ENCODE measurements around the gene CTDSPL.

The CTDSPL gene

DNA sequence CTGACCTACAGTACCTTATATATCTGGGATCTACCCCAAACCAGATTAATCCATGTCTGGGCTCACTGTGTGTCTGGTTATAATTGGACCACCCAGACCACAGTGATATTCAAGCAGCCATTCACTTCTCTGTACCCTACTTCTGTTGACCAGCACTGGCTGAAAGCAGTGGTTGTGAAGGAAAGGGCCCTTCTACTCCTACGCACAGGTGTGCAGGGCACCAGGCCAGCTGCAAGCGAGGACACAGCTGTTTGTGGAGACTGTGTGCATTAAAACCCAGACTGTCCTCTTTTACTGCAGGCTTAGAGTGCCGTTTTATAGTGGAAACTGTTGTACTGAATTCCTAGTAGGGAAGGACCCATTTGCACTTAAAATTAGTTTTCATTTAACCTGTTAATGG, 29.5 kb downstream of the CTDSPL start:
- no peak for DNase-seq

DNA sequence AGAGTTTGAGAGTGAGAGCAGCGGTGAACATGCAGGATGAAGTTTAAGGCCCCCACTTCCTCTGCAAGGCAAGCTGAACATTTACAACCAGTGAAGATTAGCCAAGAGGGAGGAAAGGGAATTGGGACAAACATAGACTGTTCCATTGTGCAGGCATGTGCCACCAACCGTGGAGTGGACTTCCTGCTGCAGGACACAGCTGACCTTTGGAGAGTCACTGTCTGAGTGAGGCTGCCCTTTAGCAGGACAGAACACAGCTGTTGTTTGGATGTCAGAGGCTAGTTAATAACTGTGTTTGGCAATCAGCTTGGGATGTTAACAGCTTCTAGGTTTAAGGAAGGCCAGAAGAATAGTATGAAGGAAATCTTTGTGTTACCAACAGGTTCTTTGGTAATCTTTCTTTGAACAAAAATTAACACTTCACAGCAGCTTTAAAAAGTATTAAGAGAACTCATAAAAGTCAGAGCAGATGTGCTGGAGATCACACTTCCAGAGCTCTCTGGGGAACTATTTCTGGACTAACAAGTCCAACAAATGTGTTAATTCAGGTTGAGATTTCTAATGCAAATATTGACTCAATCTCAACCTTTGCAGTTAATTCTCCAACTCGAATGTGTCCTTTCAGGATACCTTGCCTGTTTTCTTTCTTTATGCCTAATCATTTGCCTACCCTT, 31.4 kb downstream of the CTDSPL start:
- peak in 3 of 14 donors; percentile 8 to 36 (median 23) for DNase-seq

DNA sequence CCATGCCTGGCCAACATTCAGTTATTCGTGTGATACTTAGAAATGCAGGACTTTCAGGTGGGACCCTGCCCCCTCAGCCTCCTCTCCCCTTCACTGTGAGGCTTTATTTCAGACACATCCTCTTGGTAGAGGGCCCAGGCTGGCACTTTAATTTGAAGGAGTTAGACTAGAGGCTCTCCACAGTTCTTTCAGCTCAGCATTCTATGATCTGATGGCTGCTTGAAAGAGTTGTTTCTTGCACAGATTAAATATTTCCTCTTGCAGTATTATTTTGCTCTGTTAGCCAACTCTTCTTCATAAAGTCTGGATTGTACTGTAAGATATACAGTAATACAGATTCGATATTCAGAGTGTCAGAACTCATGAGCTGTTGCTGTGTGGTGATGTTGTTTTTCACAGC, 35.1 kb downstream of the CTDSPL start:
- DNase-seq = no peak

DNA sequence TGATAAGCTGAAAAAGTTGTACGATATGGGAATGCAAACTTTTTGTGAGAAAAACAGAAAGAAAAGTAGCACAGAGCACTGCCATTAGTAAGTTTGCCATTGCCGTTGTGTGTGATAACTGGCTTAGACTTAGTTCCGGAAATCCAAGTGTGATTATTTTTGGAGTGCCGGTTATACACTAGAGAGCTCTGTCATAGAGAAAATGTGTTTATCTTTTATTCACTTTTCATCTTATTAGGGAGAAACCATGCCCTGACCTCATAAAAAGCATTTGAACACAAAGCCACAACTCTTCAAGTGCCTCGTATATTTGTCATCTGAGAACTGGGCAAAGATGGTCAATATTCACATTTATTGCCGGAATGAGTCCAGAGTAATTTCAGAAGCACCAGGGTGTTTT, 36.1 kb downstream of the CTDSPL start:
- DNase-seq = no peak

DNA sequence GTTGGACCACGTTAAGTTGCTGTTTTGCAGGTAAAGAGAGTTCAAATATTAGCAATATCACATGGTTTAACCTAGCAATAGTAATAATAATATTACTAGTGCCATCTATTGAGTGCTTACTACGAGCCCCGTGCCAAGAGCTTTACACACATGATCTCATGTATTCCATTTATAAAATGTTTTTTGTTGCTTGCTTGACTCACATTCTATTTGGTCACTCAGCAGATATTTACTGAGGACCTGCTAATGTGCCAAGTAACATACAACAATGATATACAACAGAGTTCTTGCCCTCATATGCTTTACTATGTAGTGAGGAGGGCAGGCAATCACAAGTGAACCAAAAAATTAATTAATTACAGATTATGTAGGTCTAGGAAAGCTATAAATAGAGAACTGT, 36.7 kb downstream of the CTDSPL start:
- DNase-seq = no peak

DNA sequence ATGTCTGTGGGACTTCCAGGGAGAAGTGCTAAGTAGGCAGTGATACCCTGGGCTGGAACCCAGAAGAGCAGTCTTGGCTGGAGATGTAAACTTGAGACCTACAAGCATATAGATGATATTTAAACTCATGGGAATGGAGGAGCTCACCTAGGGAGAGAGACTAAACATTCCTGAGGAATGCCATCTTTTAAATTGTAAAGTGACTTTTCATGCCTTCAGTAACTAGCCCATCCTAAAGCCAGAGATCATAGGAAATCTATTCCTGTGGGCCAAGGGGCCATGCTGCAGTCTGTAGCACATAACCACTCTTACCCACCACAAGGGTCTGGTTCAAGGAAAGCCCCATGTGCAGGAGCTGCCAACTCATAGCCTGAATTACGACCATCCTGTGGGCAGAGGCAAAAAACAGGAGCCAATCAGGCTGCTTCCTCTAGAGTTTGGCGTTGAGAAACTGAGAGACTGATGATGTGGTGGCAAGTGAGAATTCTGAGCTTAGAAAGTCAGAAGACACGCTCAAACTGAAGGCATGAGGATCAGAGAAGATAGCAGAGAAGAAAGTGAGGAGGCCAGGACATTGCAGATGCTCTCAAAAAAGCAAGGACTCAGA, 37.5 kb downstream of the CTDSPL start:
- no peak for DNase-seq

DNA sequence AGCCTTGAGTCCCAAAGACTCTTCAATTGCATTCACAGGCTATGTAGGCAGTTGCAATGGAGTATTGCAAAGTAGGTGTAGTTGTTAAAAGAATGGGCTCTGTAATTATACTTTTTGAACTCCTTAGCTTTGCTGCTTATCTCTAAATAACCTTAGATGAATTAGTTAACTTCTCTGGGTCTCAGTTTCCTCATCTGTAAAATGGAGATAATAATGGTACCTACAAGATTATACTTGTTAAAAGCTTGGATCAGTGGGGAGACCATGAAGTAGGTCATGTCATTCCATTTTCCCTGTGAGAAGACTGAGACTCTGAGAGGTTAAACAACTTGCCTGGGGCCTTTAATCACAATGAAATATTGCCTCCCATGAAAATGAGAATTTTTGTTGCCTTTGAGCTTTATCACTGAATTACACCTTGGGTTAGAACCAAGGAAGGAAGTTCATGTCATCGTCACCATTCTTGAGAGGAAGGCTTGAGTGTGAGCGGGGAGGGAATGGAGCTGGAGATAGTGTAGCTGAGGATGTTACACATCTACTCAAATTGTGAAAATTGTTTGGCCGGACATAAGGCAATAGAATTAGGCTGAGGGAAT, 38.1 kb downstream of the CTDSPL start:
- DNase-seq = no peak

DNA sequence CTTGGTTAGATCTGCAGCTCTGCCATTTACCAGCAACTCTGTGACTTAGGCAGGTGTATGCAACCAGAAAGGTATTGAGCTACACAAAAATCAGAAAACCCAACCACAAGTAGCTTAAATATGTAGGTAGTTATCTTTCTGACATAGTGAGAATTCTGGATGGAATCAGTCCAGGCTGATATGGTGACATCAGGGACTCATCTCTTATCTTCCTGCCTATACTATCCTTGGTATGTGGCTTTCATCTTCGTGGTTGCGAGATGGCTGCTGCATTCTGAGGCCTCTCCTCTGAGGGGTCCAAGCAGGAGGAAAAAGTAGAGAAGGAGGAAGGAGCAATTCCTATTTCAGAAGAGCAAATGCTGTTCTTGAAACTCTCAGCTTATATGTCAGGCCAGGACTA, 40.0 kb downstream of the CTDSPL start:
- no peak for DNase-seq

DNA sequence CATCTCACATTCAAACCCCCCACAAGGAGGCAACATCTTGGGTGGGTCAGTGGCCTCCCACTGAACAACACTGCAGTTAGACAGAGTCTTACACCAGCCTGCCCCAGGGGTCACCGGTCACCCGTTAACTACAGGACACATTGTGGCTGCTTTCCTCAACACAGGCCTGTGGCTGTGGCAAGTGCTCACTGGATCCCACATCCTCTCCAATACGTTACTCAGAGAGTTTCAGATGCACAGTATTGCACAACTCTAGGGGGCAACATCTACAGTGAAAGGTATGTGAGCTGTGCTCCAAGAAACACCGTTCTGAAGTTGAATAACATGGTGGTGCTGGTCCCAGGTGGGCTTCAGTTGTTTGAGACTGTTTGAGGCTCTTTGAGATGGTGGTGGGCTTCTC, 41.0 kb downstream of the CTDSPL start:
- no peak for DNase-seq

DNA sequence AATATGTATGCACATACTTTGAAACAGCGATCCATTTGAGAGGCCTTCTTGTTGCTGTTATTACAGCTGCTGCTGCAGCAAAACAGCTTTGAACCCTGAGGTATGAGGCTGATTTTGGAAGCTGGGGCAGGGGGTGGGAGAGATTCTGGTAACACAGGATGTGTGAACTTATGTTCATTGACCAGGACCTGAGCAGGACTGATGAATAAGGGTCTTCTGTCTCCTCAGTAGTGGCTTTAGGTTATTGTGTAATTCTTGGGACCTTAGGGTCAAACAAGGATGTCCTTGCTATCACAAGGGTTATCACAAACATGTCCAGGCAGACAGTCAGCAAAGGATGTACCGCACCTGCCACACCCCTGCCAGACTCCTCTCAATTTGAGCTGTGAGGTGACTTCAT, 41.6 kb downstream of the CTDSPL start:
- DNase-seq = no peak

DNA sequence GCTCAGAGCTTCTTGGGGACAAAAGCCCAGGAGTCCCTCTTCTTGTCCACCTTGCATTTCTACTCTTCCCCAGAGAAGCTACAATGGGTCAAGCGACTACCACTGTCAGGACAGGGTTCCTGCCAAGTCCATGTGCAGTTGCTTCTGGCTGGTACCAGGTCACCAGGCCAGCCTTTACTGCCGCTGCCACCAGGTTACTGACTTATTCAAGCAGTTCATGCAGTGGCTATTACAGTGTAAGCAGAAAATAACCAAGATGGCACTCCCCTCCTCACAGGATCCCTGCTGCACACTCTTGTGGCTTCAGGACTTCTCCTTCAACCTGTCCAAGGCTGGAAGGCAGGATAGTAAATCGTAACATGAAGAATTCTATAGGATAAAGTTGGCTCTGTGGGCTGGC, 42.1 kb downstream of the CTDSPL start:
- no peak for DNase-seq

DNA sequence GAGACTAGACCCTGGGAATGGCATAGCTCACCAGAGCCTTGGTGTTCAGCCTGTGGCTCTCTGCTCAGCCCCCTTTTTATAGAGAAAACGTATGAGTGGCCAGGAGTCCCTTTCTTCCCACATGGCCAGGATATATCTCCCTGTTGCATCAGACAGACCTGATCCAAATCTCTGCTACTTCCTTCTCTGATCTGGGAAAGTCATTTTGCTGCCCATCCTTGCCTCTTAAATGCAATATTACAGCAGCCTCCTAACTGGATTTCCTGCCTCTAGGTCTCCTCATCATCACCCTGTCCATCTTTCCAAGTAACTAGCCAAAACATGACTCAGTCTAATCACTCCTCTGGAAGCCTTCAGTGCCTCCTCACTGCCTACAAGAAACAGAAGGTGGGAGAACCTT, 42.9 kb downstream of the CTDSPL start:
- no peak for DNase-seq

DNA sequence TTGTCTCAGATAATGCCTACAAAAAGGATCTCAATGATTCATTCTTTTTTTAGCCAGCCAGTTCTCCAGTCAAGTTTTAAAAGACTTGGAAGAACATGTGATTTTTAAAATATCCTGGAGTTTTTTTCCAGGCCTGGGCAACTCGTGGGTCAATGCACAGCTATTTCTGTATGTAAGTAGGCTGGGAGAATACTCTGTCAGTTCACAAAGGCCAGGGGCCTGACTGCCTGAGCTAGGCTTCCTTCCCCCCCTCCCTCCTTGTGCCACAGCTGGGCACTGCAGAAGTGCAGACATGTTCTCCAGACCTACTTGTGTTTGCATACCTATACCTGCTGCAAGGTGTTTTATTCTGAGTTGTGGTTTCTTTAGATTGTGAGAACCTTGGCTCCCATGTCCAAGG, 43.7 kb downstream of the CTDSPL start:
- no peak for DNase-seq

DNA sequence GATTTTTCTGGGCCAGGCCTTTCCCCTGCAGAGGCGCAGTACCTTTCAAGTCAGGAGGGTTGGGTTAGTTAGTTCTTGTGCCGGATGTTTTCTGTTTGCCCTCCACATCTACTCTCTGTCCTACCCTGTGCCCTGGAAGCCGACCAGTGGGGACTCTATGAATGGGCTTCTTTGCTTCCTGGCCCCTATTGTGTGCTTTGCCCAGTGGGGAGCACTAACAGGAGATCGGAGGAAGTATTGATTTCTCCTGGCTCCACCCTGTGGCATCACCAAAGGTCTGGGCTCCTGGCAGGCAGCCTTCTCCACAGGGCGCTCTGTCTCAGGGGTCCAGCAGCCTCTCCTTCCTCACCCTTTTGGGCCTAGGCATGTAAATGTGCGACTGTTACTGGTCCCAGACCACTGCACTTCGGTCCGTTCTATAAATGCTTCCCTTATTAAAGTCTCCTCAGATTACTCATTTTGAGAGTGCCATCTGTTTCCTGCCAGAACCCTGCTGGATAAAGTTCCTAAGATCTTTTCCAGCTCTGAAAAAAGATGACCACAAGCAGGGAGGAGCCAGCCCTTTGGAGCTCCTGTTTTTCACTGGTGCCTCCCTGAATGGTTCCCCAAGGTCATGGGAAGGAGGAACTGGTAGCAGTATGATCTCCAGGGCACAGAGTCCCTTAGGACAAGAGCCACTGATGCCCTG, 44.5 kb downstream of the CTDSPL start:
- peak in 4 of 14 donors; percentile 20 to 68 (median 23) for DNase-seq

DNA sequence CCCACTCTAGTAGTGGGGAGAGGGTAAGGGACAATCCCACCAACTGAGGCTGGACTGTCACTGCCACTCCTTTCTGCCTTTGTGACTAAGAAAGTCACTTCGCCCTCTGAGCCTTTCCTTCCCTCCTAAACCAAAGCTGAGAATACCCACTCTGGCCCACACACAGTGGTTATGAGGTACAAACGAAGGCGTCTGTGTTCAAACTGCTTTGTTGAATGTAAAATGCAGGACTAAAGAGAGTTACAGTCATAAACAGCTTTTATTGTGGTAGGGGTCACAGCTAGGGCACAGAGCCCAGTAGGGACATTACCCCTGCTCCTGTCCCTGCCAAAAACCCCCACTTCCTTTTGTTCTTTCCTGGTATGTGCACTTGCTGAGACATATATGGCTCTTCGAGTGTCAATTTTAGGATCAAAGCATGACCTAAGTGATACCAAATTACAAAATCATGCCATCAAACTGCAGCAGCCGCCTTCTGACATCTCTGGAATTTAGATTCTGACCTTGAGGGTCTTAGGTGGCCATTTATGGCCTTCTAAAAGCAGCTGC, 45.1 kb downstream of the CTDSPL start:
- DNase-seq = no peak

DNA sequence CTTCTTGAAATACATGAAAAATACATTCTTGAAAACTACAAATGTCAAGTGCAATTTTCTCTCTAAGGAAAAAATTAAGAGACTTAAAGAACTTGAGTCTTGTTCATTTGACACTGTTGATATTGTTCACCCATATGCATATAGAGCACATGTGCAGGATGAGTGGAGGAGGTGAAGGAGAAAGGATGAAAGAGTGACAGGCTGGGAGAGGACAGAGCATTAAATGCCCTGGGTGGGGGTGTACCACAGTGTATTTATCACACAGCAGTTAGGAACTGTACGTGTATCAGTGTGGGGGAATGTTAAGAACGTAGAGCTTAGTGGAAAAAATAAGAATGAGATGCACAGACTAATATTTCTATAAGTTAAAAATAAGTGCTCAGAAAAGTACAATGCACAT, 45.7 kb downstream of the CTDSPL start:
- no peak for DNase-seq

DNA sequence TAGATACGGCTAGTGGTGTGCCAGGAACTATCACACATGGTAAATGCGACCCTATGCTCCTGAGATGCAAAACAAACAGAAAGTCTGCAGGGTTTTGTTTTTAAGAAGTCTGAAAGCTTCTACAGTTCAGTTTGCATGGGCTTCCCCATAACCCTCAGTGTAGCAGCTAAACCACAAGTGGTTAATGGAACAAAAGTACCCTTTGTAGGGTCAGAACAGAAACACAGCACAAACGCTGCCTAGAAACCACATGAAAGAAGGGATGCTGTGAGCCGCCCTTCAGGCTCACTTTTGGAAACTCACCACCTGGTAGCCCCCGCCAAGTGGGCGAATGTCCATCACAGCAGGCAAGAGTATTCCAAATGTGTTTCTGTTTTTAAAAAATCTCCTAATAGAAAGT, 46.2 kb downstream of the CTDSPL start:
- peak in 11 of 14 donors; percentile 28 to 86 (median 53) for DNase-seq

DNA sequence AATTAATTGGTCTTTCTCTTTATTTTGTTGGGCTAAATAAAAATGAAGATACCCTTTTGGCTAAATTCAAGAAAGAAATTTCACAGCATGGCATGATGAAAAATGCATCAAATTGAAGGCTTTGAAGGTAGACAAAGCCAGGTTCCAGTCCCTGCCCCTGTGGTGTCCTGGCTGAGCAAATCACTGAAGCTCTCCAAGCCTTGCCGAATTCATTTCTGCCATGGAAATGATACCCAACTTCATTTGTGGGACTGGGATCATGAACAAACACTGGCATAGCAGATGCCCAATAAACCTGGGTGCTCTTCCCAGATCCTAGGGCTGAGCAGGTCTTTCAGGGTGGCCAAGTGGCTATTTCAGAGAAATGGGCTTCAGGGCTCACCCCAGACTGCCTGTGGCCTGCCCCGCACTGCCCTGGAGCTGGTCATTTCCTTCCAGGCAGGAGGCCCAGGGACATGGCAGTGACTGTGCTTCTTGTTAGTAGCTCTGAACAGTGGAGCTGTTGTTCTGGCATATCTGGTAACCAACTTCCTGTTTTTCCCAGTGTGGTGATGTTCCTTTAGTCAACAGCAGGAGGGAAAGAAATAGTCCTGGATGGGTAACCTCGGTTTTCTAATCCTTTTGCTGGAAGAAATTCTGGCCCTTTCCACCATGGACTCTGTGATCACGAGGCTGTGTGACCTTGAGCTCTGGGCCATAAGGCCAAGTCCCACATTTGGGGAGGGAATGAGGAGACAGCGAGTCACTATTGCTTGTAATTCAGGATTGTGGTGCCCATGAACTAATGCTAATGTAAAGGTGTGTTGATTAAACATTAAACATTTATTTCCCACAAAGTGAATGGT, 47.6 kb downstream of the CTDSPL start:
- DNase-seq = peak in 2 of 14 donors; percentile 37 to 82

DNA sequence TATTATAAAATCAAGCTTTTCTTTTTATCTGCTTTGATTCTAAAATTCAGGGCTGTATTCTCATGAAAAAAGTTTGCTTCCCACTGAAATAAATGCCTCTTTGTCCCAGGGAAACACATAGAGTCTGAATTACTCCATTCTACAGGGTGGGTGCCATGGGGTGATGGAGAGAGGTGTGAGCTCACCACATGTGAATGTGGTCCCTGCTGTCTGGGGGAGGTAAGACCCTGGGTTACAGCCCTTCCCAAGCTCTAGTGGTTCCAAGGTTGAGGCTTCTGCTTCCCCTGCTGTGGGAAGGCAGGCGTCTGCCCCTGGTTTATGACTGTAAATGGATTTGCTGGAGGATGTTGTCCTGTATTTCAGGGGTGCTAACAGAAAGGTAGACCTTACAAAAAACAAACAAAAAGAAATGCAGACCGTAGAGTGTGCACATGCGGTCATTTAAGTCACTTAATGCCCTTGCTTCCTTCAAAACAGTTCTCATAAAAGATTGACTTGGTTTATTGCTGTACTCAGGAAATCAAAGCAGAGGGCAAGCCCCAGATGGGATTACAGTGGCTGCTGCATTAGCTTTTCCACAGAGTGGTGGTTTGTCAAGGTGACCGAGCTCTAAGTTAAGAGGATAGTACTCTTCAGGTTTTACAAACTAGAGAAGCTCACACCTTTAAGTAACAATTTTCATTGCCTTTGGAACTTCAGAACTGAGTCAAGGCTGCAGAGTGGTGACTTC, 49.2 kb downstream of the CTDSPL start:
- DNase-seq = peak in 1 of 14 donors; percentile 27

DNA sequence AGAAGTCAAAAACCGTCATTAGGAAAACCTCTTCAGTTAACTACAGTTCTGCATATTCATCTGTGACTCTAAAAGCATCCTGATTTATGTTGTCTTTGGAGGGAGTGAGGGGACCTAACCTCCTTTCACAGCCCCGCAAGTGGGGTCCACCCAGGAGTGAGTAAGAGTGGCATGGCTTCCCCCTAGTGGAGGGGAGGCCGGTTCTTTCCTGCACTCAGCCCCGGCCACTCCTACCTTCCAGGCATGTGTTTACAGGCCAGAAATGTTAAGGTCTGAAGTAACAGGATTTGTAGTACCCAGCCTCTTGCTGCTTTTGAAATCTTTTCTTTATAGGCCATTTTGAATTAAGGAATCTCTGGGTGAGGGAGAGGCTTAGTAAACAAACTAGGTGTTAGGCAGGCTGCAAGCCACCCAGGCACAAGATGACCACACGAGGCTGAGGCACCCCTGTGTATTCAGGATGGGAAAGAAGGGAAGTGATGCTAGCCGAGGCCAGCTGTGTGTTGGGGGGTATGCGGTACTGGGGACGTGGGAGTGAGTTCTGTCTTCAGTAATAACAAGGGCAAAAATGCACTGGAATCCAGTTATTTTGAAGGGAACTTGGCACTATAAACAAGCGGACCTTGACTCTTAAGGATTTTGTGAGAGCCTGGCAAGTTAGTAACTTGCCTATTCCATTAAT, 50.5 kb downstream of the CTDSPL start:
- DNase-seq = no peak

DNA sequence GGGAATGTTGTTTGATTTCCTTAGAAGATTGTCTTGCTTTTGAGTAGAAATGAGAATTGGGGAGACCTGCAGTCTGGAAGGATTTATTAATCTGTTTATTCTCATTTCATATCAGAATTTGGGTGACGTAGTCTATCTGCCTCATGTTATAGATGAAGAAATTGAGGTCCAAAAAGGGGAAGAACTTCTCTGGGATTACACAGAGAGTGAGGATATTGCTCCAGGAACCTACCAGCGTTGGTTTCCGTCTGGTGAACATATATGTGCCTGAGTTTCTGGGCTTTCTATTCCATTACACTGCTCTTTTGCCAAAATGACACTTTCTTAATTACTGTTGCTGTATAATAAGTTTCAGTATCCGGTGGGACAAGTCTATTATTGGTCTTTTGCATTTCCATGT, 51.8 kb downstream of the CTDSPL start:
- no peak for DNase-seq
